Measurements from ENCODE around the gene CHIT1. TPM values are rescaled to one million over a fixed set of nuclear protein-coding genes. Genes with fewer than 3 reads are reported as not detected.

CHIT1 gene
- total RNA-seq, 2 donors from 2014 or later = 2.8 to 6.7 TPM

GRCh38 chr1:203174324-203174985 is 55.0 kb downstream of the CHIT1 start:
- H3K27ac Mint-ChIP-seq = no peak overlapping the region
- no peaks in the 10 kb centered on the region for H3K36me3 Mint-ChIP-seq (ENCODE audit: low read depth)
- no peaks in the 10 kb centered on the region for H3K4me1 Mint-ChIP-seq
- ATAC-seq (replicated peaks) = no peak
- H3K9me3 Mint-ChIP-seq = no peaks in the 10 kb centered on the region
- peaks cover 7% of the 10 kb centered on the region for H3K27me3 Mint-ChIP-seq
- H3K4me3 Mint-ChIP-seq = no peak overlapping the region

GRCh38 chr1:203173566-203173965 is 55.9 kb downstream of the CHIT1 start:
- H3K9me3 Mint-ChIP-seq = no peaks in the 10 kb centered on the region
- H3K27me3 Mint-ChIP-seq = peaks cover 3% of the 10 kb centered on the region
- no peaks in the 10 kb centered on the region for H3K36me3 Mint-ChIP-seq (ENCODE audit: low read depth)
- no peak for ATAC-seq (replicated peaks)
- no peaks in the 10 kb centered on the region for H3K4me1 Mint-ChIP-seq
- H3K27ac Mint-ChIP-seq = no peak overlapping the region
- no peak overlapping the region for H3K4me3 Mint-ChIP-seq

- ATAC-seq (replicated peaks) = no peak
- Mint-ChIP-seq H3K4me1 (no peaks in the 10 kb centered on the region), H3K4me3 (no peak overlapping the region), H3K27me3 (peaks cover 3% of the 10 kb centered on the region), H3K36me3 (ENCODE audit: low read depth) (no peaks in the 10 kb centered on the region), H3K27ac (no peak overlapping the region), H3K9me3 (no peaks in the 10 kb centered on the region)
Observed at GRCh38 chr1:203173011-203173555, 56.4 kb downstream of the CHIT1 start.

- Mint-ChIP-seq H3K27ac (no peak overlapping the region), H3K9me3 (no peaks in the 10 kb centered on the region), H3K4me3 (no peak overlapping the region), H3K36me3 (ENCODE audit: low read depth) (no peaks in the 10 kb centered on the region), H3K27me3 (peaks cover 3% of the 10 kb centered on the region), H3K4me1 (no peaks in the 10 kb centered on the region)
- ATAC-seq (replicated peaks) = peak; percentile 62
Observed at GRCh38 chr1:203172184-203173010, 57.1 kb downstream of the CHIT1 start.

- no peaks in the 10 kb centered on the region for H3K9me3 Mint-ChIP-seq
- H3K36me3 Mint-ChIP-seq (ENCODE audit: low read depth) = no peaks in the 10 kb centered on the region
- no peak overlapping the region for H3K27ac Mint-ChIP-seq
- no peak overlapping the region for H3K4me3 Mint-ChIP-seq
- peaks cover 3% of the 10 kb centered on the region for H3K27me3 Mint-ChIP-seq
- ATAC-seq (replicated peaks) = no peak
- H3K4me1 Mint-ChIP-seq = no peaks in the 10 kb centered on the region
Observed at GRCh38 chr1:203171341-203172183, 57.9 kb downstream of the CHIT1 start.

- H3K4me3 Mint-ChIP-seq = no peak overlapping the region
- H3K27me3 Mint-ChIP-seq = peaks cover 6% of the 10 kb centered on the region
- ATAC-seq (replicated peaks) = no peak
- H3K4me1 Mint-ChIP-seq = no peaks in the 10 kb centered on the region
- H3K27ac Mint-ChIP-seq = no peak overlapping the region
- no peaks in the 10 kb centered on the region for H3K36me3 Mint-ChIP-seq (ENCODE audit: low read depth)
- no peaks in the 10 kb centered on the region for H3K9me3 Mint-ChIP-seq
Observed at GRCh38 chr1:203170625-203171330, 58.7 kb downstream of the CHIT1 start.

- peaks cover 6% of the 10 kb centered on the region for H3K27me3 Mint-ChIP-seq
- H3K4me1 Mint-ChIP-seq = no peaks in the 10 kb centered on the region
- ATAC-seq (replicated peaks) = no peak
- H3K4me3 Mint-ChIP-seq = no peak overlapping the region
- no peak overlapping the region for H3K27ac Mint-ChIP-seq
- no peaks in the 10 kb centered on the region for H3K9me3 Mint-ChIP-seq
- H3K36me3 Mint-ChIP-seq (ENCODE audit: low read depth) = no peaks in the 10 kb centered on the region
Observed at GRCh38 chr1:203169770-203170520, 59.5 kb downstream of the CHIT1 start.

- no peak for ATAC-seq (replicated peaks)
- peaks cover 8% of the 10 kb centered on the region for H3K27me3 Mint-ChIP-seq
- no peaks in the 10 kb centered on the region for H3K9me3 Mint-ChIP-seq
- no peaks in the 10 kb centered on the region for H3K36me3 Mint-ChIP-seq (ENCODE audit: low read depth)
- no peak overlapping the region for H3K27ac Mint-ChIP-seq
- no peaks in the 10 kb centered on the region for H3K4me1 Mint-ChIP-seq
- no peak overlapping the region for H3K4me3 Mint-ChIP-seq
Observed at GRCh38 chr1:203168991-203169390, 60.5 kb downstream of the CHIT1 start.

- Mint-ChIP-seq H3K36me3 (ENCODE audit: low read depth) (no peaks in the 10 kb centered on the region), H3K4me1 (no peaks in the 10 kb centered on the region), H3K9me3 (no peaks in the 10 kb centered on the region), H3K27ac (no peak overlapping the region), H3K4me3 (no peak overlapping the region), H3K27me3 (peaks cover 7% of the 10 kb centered on the region)
- no peak for ATAC-seq (replicated peaks)
Observed at GRCh38 chr1:203168256-203168786, 61.2 kb downstream of the CHIT1 start.

GRCh38 chr1:203167913-203168200 is 61.6 kb downstream of the CHIT1 start:
- peaks cover 11% of the 10 kb centered on the region for H3K27me3 Mint-ChIP-seq

GRCh38 chr1:203167026-203167912 is 62.2 kb downstream of the CHIT1 start:
- Mint-ChIP-seq H3K9me3 (no peaks in the 10 kb centered on the region), H3K4me1 (no peaks in the 10 kb centered on the region), H3K4me3 (no peak overlapping the region), H3K27me3 (peaks cover 12% of the 10 kb centered on the region), H3K27ac (no peak overlapping the region), H3K36me3 (ENCODE audit: low read depth) (no peaks in the 10 kb centered on the region)
- no peak for ATAC-seq (replicated peaks)

More at GRCh38 chr1:203167913-203168200, 61.6 kb downstream of the CHIT1 start:
- Mint-ChIP-seq H3K9me3 (no peaks in the 10 kb centered on the region), H3K27ac (no peak overlapping the region), H3K4me1 (no peaks in the 10 kb centered on the region), H3K4me3 (no peak overlapping the region), H3K36me3 (ENCODE audit: low read depth) (no peaks in the 10 kb centered on the region)
- no peak for ATAC-seq (replicated peaks)

- H3K9me3 Mint-ChIP-seq = no peaks in the 10 kb centered on the region
- no peak overlapping the region for H3K4me3 Mint-ChIP-seq
- no peaks in the 10 kb centered on the region for H3K4me1 Mint-ChIP-seq
- no peak overlapping the region for H3K27ac Mint-ChIP-seq
- peak; percentile 19 for ATAC-seq (replicated peaks)
- H3K27me3 Mint-ChIP-seq = peaks cover 12% of the 10 kb centered on the region
- no peaks in the 10 kb centered on the region for H3K36me3 Mint-ChIP-seq (ENCODE audit: low read depth)
Observed at GRCh38 chr1:203166192-203166940, 63.1 kb downstream of the CHIT1 start.

Measured in activated T-helper 17 cell treated with anti-CD3 and anti-CD28 coated beads, Interleukin-2, amount 50 U/mL, for 72 hours (primary cell).